ENCODE results near the gene CHKA. TPM values are rescaled to one million over a fixed set of nuclear protein-coding genes. Genes with fewer than 3 reads are reported as not detected.
A peak's percentile ranks its signal among the peaks of the same experiment; 100 is the strongest.

CHKA gene
- total and polyA plus RNA-seq, 2 of the 4 experiments (the other 2 are of a cell fraction): 4.5 to 8.4 TPM

GRCh38 chr11:68145120-68145866 is 24.1 kb upstream of the CHKA start:
- H4K8ac ChIP-seq (ENCODE audit: low read depth in 2 of 2, low read length in 2 of 2): no peak overlapping the region
- H4K20me1 ChIP-seq (ENCODE audit: insufficient read depth, low read length): no peaks in the 10 kb centered on the region
- peaks cover 3% of the 10 kb centered on the region; the same call in 1 of the 2 replicates for H3K9me1 ChIP-seq (ENCODE audit: insufficient read depth, low read length)
- no peak overlapping the region for H2AK5ac ChIP-seq (ENCODE audit: low read depth, low read length)
- H3K4me2 ChIP-seq (ENCODE audit: low read depth, low read length): no peak overlapping the region
- no peaks in the 10 kb centered on the region for H3K36me3 ChIP-seq (ENCODE audit: control insufficient read depth, insufficient read depth, low read length)
- TF ChIP-seq RCOR1 (IDR thresholded peaks at IDR 0.05; ENCODE audit: insufficient replicate concordance, low read length) (no peak), USF2 (IDR thresholded peaks at IDR 0.05; ENCODE audit: low read depth, low read length) (0 out of 2 replicates have a peak, but pooled peaks have one; percentile 5)
- no peak overlapping the region for H4K5ac ChIP-seq (ENCODE audit: low read depth, low read length)
- no peak for DNase-seq
- H3K27me3 ChIP-seq (ENCODE audit: control insufficient read depth, insufficient read depth, low read length): peaks cover under 1% of the 10 kb centered on the region; the same call in 1 of the 2 replicates
- no peak overlapping the region for H2AFZ ChIP-seq (replicated peaks; ENCODE audit: low read length, poor library complexity)
- no TSS peak for BruUV-seq (replicated peaks)
- no peaks in the 10 kb centered on the region for H3K9me3 ChIP-seq (ENCODE audit: control insufficient read depth, insufficient read depth, low read length)
- ChIA-PET CTCF (no interaction called here), POLR2A (ENCODE audit: unreplicated experiment) (no interaction called here)
- no peak overlapping the region for H3K4ac ChIP-seq (ENCODE audit: low read depth, low read length)
- no peak overlapping the region for H3K18ac ChIP-seq (ENCODE audit: low read depth, low read length)
- intact Hi-C loops (cut with micrococcal nuclease) (no loop called here), dilution Hi-C loops (cut with HindIII; ENCODE audit: low sequenced_read_pairs, unreplicated experiment) (no loop called here), in situ Hi-C loops (cut with MboI; ENCODE audit: low sequenced_read_pairs) (no loop called here)
- no peak overlapping the region for H3K9ac ChIP-seq (ENCODE audit: low read depth, low read length)
- H3K79me1 ChIP-seq (ENCODE audit: low read depth in 1 of 2, low read length in 2 of 2): no peaks in the 10 kb centered on the region
- no peak for ATAC-seq (ENCODE audit: low read depth)
- no peak overlapping the region for H2AK9ac ChIP-seq (replicated peaks; ENCODE audit: low read depth, low read length, poor library complexity)
- H3K56ac ChIP-seq (ENCODE audit: extremely low read depth, insufficient read depth, low read length): no peak overlapping the region
- no peak overlapping the region for H2BK5ac ChIP-seq (ENCODE audit: low read depth, low read length, poor library complexity, severe bottlenecking)
- H3K4me1 ChIP-seq (ENCODE audit: control insufficient read depth, insufficient read depth, low read length): peaks cover 4% of the 10 kb centered on the region; the same call in 1 of the 2 replicates
- no peak overlapping the region for H4K91ac ChIP-seq (ENCODE audit: insufficient read depth, low read depth, low read length)
- 73% methylated on average over 3 of the region's 14 CpGs; no CpG with 5 or more reads in 1 of the 2 experiments for WGBS, 2 experiments (ENCODE audit: extremely low coverage in 2 of 2, insufficient read length in 1 of 2)
- no peak overlapping the region for H3K23ac ChIP-seq (ENCODE audit: low read depth, low read length)
- no peak overlapping the region for H3K27ac ChIP-seq (ENCODE audit: insufficient read depth, low read length)
- H2BK120ac ChIP-seq (ENCODE audit: low read depth, low read length): no peak overlapping the region
- H2BK20ac ChIP-seq (ENCODE audit: low read depth, low read length): no peak overlapping the region
- H2BK15ac ChIP-seq (ENCODE audit: low read depth, low read length): no peak overlapping the region
- no peak overlapping the region for H3K14ac ChIP-seq (replicated peaks; ENCODE audit: low read depth, low read length)
- no peak overlapping the region for H3K4me3 ChIP-seq (ENCODE audit: insufficient read depth, low read depth, low read length)

Data from IMR-90 (cell line).